HCT116 (cell line): ENCODE data around the gene TMED10.

ENCODE experiments used
- EZH2phosphoT487 ChIP-seq: fragments of 200-600 bp; IDR thresholded peaks from 2 replicates; pipeline ENCODE4 v1.6.1; 2018; ENCODE audit warnings: antibody characterized with exemption, borderline replicate concordance
- JUND ChIP-seq: IDR thresholded peaks from 2 replicates; pipeline ENCODE4 v1.6.1; 2012
- POLR2A ChIP-seq: IDR thresholded peaks from 2 replicates; pipeline ENCODE4 v1.7.0; 2011; ENCODE audit warnings: borderline replicate concordance; ENCODE audit not compliant: insufficient read depth, insufficient read length; ENCODE audit errors: extremely low read depth
- TF ChIP-seq, protein P1 (sequence below), 3 experiments: fragments of 200-600 bp in 1 of 3; sonication (generic) in 1 of 3; IDR thresholded peaks in 2 of 3; conservative IDR thresholded peaks in 1 of 3; 2 replicates each; pipeline ENCODE4 v1.5.1; 2012 to 2017; ENCODE audit warnings: low read depth in 2 of 3, low read length in 2 of 3, antibody characterized with exemption in 1 of 3, borderline replicate concordance in 1 of 3, control low read depth in 1 of 3, mild to moderate bottlenecking in 1 of 3, mixed read lengths in 1 of 3, mixed run types in 1 of 3, moderate library complexity in 1 of 3; ENCODE audit not compliant: insufficient read depth in 1 of 3

DNA sequence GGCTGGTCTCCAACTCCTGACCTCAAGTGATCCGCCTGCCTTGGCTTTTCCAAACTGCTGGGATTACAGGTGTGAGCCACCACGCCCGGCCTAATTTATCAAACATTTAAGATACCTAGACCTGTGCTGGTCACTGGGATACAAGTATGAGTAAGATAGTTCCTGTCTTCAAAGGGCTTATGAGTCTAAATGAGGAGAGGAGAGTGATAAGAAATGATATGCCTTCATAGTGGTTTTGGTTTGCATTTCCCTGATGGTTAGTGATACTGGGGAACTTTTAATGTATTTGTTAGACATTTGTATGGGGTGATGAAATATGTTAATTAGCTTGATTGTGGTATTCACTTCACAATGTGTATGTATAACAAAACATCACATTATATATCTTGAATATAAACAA is 21.2 kb downstream of the TMED10 start:
- no peak for TF ChIP-seq EZH2phosphoT487
- no peak for TF ChIP-seq JUND
- no peak for TF ChIP-seq POLR2A
- TF ChIP-seq, protein P1, sequence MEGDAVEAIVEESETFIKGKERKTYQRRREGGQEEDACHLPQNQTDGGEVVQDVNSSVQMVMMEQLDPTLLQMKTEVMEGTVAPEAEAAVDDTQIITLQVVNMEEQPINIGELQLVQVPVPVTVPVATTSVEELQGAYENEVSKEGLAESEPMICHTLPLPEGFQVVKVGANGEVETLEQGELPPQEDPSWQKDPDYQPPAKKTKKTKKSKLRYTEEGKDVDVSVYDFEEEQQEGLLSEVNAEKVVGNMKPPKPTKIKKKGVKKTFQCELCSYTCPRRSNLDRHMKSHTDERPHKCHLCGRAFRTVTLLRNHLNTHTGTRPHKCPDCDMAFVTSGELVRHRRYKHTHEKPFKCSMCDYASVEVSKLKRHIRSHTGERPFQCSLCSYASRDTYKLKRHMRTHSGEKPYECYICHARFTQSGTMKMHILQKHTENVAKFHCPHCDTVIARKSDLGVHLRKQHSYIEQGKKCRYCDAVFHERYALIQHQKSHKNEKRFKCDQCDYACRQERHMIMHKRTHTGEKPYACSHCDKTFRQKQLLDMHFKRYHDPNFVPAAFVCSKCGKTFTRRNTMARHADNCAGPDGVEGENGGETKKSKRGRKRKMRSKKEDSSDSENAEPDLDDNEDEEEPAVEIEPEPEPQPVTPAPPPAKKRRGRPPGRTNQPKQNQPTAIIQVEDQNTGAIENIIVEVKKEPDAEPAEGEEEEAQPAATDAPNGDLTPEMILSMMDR (IDR thresholded peaks at IDR 0.05 in 2 of 3, conservative IDR thresholded peaks at IDR 0.05 in 1 of 3; ENCODE audit: borderline replicate concordance in 1 of 3, insufficient read depth in 1 of 3, low read depth in 2 of 3, low read length in 2 of 3) = no peak
